Right lobe of liver (tissue), 6 donors: ENCODE measurements around the gene MYT1. TPM values are rescaled to one million over a fixed set of nuclear protein-coding genes. Genes with fewer than 3 reads are reported as not detected.

Experiments
- ATAC-seq, 4 donors: fragments of 200-7000 bp; cut with Tn5 transposase; one replicate each; pipeline ENCODE4 v1.9.1; 2020; ENCODE audit warnings: mild to moderate bottlenecking in 4 of 4, moderate library complexity in 4 of 4
- DNase-seq, 3 donors: peaks; one replicate each; pipeline ENCODE4 v3.0.0-alpha.2; 2020
- H3K27ac ChIP-seq, 3 donors: fragments of 200-600 bp; one replicate each; pipeline ENCODE4 v1.8.0; 2022
- H3K27me3 ChIP-seq, 2 donors: fragments of 200-600 bp; one replicate each; pipeline ENCODE4 v1.8.0; 2022
- H3K36me3 ChIP-seq, 4 donors: fragments of 200-600 bp; sonication (generic) in 1 of 4; one replicate each; pipeline versions ENCODE4 v1.5.1 to v1.8.0; 2017 to 2022; ENCODE audit warnings: control low read depth in 1 of 4
- H3K4me1 ChIP-seq, 4 donors: fragments of 200-600 bp; sonication (generic) in 1 of 4; one replicate each; pipeline versions ENCODE4 v1.5.1 to v1.8.0; 2017 to 2022; ENCODE audit warnings: control low read depth in 1 of 4
- H3K4me3 ChIP-seq, 3 donors: fragments of 200-600 bp; one replicate each; pipeline ENCODE4 v1.8.0; 2022
- H3K9me3 ChIP-seq, 4 donors: fragments of 200-600 bp; sonication (generic) in 1 of 4; one replicate each; pipeline versions ENCODE4 v1.5.1 to v1.8.0; 2017 to 2022; ENCODE audit warnings: control low read depth in 1 of 4
- CTCF ChIP-seq, 4 donors: fragments of 200-600 bp in 3 of 4; fragments of 450-650 bp in 1 of 4; IDR thresholded peaks; one replicate each; pipeline versions ENCODE4 v1.5.1 to v1.8.0; 2016 to 2022; ENCODE audit warnings: antibody characterized with exemption in 4 of 4, mild to moderate bottlenecking in 2 of 4
- POLR2A ChIP-seq: fragments of 450-650 bp; IDR thresholded peaks from one replicate; pipeline ENCODE4 v1.6.1; 2017; ENCODE audit warnings: antibody characterized with exemption, mild to moderate bottlenecking
- WGBS: methylation state at CpG from one replicate; pipeline ENCODE4 v1.1.6; 2018; ENCODE audit warnings: low coverage, low lambda C conversion rate; ENCODE audit not compliant: insufficient coverage; ENCODE audit errors: missing lambda C conversion rate; 5-methylcytosine and 5-hydroxymethylcytosine counted together
- intact Hi-C, 2 donors: fragments of 100-400 bp; cut with DNase I; formaldehyde crosslinking; loops; one replicate each; pipeline versions ENCODE4 v1.11.2 to v1.14.1; 2022
- total RNA-seq, 6 experiments: library from RNA; depleted of rRNA in 2 of 6; stranded (reverse); fragments of >200 nt in 2 of 6; fragmentation: NEBNext Ultra II Directional in 3 of 6; extraction: Animal tissue kit (Norgen Biotek cat#: 25700) in 3 of 6; gene quantifications; one replicate each; pipeline versions ENCODE4 v1.1.0 to v1.2.4, GENCODE V29; 2016 to 2023
- donor health status: DM: no; HTN: yes; CAD: no.
- donor health status: DM: no; HTN: no; CAD: no.
- donor health status: DM: no; HTN: no; CAD: no.
- donor health status: DM: no; HTN: yes; CAD: no.
- donor health status: DM: no; HTN: yes; CAD: no.

The MYT1 gene
- total RNA-seq, 6 experiments from 2014 or later: 0.06 to 0.09 TPM; not detected in 4

DNA sequence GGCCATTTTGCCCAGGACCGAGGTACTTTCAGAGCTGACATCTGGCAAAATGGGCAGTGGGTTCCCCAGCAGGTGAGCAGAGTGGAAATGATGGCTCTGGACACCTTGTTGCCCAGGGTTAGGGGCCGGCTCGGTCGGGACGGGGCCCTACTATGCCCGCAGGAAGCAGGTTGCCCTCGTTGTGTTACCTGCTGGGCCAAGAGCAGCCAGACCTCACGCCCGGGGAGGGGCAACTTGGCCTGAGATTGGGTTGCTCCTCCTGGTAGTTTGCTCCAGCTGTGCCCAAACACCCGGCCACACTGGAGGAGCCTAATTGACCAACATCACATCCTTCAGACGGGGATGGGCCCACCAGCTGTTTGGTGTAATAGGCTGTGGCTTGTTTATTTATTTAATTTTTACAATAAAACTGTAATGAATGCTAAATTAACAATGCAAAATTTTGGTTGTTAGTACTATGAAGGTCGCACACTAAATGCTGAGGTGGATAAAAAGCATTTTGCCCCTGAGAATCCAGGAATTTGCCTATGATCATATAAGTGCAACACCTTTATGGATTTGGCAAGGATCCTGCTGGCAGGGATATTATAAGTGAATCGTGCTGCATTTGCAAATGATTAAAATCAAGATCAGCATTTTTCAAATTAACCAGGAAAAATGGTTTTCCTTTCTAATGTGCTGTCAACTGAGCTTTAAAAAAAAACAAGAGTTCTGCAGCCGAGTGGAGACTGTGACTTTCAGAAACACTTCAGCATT, 64.7 kb downstream of the MYT1 start:
- DNase-seq: peak in 1 of 3 donors; percentile 21
- Histone ChIP-seq H3K27ac (no peak overlapping the region), H3K27me3 (no peaks in the 10 kb centered on the region), H3K4me3 (no peak overlapping the region), H3K4me1 (peaks cover 0 to 10% (median 2%) of the 10 kb centered on the region in 4 donors), H3K9me3 (no peaks in the 10 kb centered on the region), H3K36me3 (no peaks in the 10 kb centered on the region)
- intact Hi-C loops: no loop called here
- no peak for ATAC-seq
- TF ChIP-seq CTCF (IDR thresholded peaks at IDR 0.05): no peak
- no peak for TF ChIP-seq POLR2A
- 65% methylated on average over 5 of the region's 14 CpGs for WGBS

DNA sequence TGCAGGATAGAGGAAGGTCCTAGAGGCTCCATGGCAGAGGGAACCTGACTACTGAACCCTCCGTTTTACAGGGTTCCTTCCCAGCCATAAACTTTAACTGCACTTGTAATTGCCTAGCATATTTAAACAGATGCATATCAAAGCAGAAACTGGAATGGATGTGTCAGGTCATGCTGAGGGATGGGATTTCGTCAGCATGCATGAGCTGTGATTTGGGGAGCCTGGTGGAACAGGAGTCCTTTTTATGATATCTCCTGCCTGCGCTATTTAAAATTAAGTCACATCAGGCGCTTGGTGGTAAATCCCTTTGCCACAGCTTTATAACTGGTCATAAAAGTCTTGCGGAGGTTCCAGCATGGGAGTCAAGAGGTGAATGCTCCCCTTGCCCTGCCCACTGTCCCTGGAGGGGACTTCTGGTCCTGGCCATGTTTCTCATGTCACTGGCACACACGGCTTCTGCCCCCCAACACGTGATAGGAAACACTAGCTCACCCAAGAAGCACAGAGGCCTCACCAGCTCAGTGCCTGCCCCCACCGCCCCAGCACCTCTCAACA, 65.3 kb downstream of the MYT1 start:
- Histone ChIP-seq H3K36me3 (no peaks in the 10 kb centered on the region), H3K4me1 (peaks cover 0 to 14% (median 5%) of the 10 kb centered on the region in 4 donors), H3K27me3 (no peaks in the 10 kb centered on the region), H3K9me3 (no peaks in the 10 kb centered on the region), H3K27ac (no peak overlapping the region), H3K4me3 (no peak overlapping the region)
- intact Hi-C loops: no loop called here
- TF ChIP-seq CTCF (IDR thresholded peaks at IDR 0.05): no peak
- DNase-seq (peak in 1 of 3 donors; percentile 14), ATAC-seq (no peak)
- 93% methylated on average over 6 of the region's 8 CpGs for WGBS

DNA sequence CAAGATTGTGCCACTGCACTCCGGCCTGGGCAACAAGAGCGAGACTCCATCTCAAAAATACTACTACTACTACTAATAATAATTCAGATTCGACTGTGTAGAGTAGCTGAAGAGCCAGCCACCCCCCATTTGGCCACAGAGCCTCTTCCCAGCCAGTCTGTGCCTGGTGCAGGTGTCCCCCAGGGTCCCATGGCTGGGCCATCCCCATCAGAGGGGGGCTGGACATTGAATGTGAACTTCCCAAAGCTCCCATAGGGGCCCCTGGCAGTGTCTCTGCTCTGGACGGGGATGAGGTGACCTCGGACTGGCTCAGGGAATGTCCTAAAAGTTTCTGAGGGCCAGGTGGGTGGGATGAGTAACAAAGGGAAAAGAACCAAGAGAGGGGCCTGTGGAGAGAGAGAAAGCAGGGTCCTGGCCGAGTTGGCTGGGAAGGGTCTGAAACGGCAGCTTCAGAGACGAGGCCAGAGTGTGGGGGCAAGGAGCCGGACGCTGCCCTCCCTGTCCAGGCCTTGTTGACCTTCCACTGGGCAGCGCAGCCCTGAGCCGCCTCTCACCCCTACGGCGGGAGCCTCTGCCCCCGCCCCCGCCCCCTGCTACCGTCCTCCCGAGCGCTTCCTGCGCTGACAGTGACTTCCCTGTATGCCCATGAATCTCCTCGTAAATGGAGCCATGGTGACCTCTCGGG, 66.4 kb downstream of the MYT1 start:
- H3K9me3 ChIP-seq: no peaks in the 10 kb centered on the region
- peak in 2 of 3 donors; percentile 6 to 14 for DNase-seq
- H3K36me3 ChIP-seq: no peaks in the 10 kb centered on the region
- no peak for ATAC-seq
- H3K4me3 ChIP-seq: no peak overlapping the region
- no peaks in the 10 kb centered on the region for H3K27me3 ChIP-seq
- intact Hi-C loops: no loop called here
- WGBS: 87% methylated on average over 9 of the region's 22 CpGs
- TF ChIP-seq CTCF (IDR thresholded peaks at IDR 0.05) (no peak), POLR2A (no peak)
- no peak overlapping the region for H3K27ac ChIP-seq
- peaks cover 0 to 14% (median 5%) of the 10 kb centered on the region in 4 donors for H3K4me1 ChIP-seq

GRCh38 chr20:64231621-64232550, 67.6 kb downstream of the MYT1 start:
- Histone ChIP-seq H3K4me1 (peaks cover 0 to 21% (median 7%) of the 10 kb centered on the region in 4 donors), H3K9me3 (no peaks in the 10 kb centered on the region), H3K36me3 (no peaks in the 10 kb centered on the region), H3K27ac (no peak overlapping the region), H3K27me3 (no peaks in the 10 kb centered on the region), H3K4me3 (no peak overlapping the region)
- intact Hi-C loops: no loop called here
- peak in 2 of 3 donors; percentile 11 to 47 for DNase-seq
- 87% methylated on average over 11 of the region's 27 CpGs for WGBS
- no peak for ATAC-seq
- TF ChIP-seq CTCF (IDR thresholded peaks at IDR 0.05) (no peak), POLR2A (no peak)
